SK-MEL-5 (cell line): ENCODE measurements around the gene TLDC2. TPM values are rescaled to one million over a fixed set of nuclear protein-coding genes. Genes with fewer than 3 reads are reported as not detected.

Experiments
- DNase-seq: peaks from one replicate; pipeline ENCODE4 v3.0.0-alpha.2; 2016; ENCODE audit warnings: low read depth, low spot score
- in situ Hi-C: cut with HindIII; loops from 2 replicates; pipeline ENCODE4 v1.10.0; 2016; ENCODE audit warnings: low sequenced_read_pairs, high pct_unique_total_duplicates, low pct_unique_long_range_greater_than_20kb
- total RNA-seq: library from RNA; depleted of rRNA; stranded (reverse); fragments of >200 nt; shearing (Covaris generic); gene quantifications from 2 replicates; pipeline ENCODE4 v1.2.3, GENCODE V29; 2014

Gene TLDC2
- total RNA-seq, 1 experiment from 2014 or later = not detected

GRCh38 chr20:36848078-36848660 is 27.8 kb upstream of the TLDC2 start:
- DNase-seq = no peak
- in situ Hi-C loops = no loop called here

- DNase-seq = no peak
- in situ Hi-C loops = no loop called here
Observed at GRCh38 chr20:36848677-36849076, 27.3 kb upstream of the TLDC2 start.

GRCh38 chr20:36849333-36850065 is 26.4 kb upstream of the TLDC2 start:
- DNase-seq = no peak
- in situ Hi-C loops = no loop called here

GRCh38 chr20:36850759-36851158 is 25.2 kb upstream of the TLDC2 start:
- in situ Hi-C loops = no loop called here
- DNase-seq = no peak

GRCh38 chr20:36851490-36851889 is 24.4 kb upstream of the TLDC2 start:
- in situ Hi-C loops = no loop called here
- DNase-seq = no peak

- in situ Hi-C loops = no loop called here
- DNase-seq = no peak
Observed at GRCh38 chr20:36852187-36852586, 23.8 kb upstream of the TLDC2 start.

GRCh38 chr20:36854348-36855240 is 21.3 kb upstream of the TLDC2 start:
- in situ Hi-C loops = no loop called here
- DNase-seq = no peak

GRCh38 chr20:36855241-36855657 is 20.7 kb upstream of the TLDC2 start:
- in situ Hi-C loops = no loop called here
- DNase-seq = no peak

GRCh38 chr20:36856195-36856594 is 19.7 kb upstream of the TLDC2 start:
- no peak for DNase-seq
- in situ Hi-C loops = no loop called here

- no peak for DNase-seq
- in situ Hi-C loops = no loop called here
Observed at GRCh38 chr20:36856691-36857635, 19.0 kb upstream of the TLDC2 start.

- in situ Hi-C loops = no loop called here
- DNase-seq = no peak
Observed at GRCh38 chr20:36859282-36859555, 16.7 kb upstream of the TLDC2 start.

- no peak for DNase-seq
- in situ Hi-C loops = no loop called here
Observed at GRCh38 chr20:36859700-36860330, 16.1 kb upstream of the TLDC2 start.

- DNase-seq = no peak
- in situ Hi-C loops = no loop called here
Observed at GRCh38 chr20:36860339-36860738, 15.6 kb upstream of the TLDC2 start.

GRCh38 chr20:36860811-36861624 is 14.9 kb upstream of the TLDC2 start:
- DNase-seq = no peak
- in situ Hi-C loops = no loop called here

GRCh38 chr20:36861625-36861874 is 14.4 kb upstream of the TLDC2 start:
- in situ Hi-C loops = no loop called here
- no peak for DNase-seq

- in situ Hi-C loops = no loop called here
- DNase-seq = peak; percentile 85
Observed at GRCh38 chr20:36861875-36862801, 13.8 kb upstream of the TLDC2 start.
